ENCODE measurements around the gene VPS13D.
A peak's percentile ranks its signal among the peaks of the same experiment; 100 is the strongest.
"Not testable (repeated sequence)": the region's sequence is repeated elsewhere in the genome, so short reads cannot be mapped to it uniquely, and the experiment has no call there.

VPS13D gene

DNA sequence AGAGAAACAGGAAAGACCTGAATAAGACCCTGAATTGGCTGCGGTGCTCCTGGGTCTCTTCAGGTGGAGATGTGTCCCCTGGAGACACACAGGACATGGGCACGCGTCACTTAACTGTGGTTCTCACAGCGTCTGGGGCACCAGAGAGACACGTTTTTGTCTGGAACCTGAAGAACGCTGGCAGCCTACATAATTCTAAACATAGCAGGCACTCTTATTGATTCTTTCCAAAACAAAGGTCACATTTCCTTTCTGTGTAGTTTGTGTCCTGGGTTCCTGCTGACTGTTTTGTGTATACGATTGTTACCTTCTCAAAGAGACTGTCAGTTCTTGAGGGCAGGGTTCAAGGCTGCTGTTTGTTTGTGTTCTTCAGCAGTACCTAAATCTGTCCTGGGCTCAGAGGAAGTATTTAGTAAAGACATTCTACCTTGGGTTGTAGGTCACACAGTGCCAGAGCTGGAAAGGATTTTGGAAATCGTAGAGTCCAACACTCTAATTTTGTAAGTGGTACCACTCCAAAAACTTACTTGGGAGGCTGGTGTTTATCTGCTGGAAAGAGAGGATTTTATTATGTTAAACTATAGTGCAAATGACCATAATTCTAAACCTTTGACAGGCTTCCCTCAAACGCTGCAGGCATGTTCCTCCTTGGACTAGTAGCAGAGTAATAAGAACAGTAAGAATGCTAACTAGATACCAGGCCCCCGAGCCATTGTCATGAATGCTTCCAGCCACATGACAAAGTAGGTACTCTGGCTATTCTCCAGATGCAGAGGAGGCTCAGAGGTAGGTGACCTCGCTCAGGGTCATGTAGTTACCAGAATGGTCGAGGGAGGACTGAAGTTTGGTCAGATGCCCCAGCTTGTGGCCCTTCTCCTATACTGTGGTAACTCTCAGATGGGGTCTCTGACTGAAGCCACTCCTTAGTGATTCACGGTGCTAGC lies 223.8 kb downstream of the VPS13D start:
- DNase-seq: peak; percentile 12

DNA sequence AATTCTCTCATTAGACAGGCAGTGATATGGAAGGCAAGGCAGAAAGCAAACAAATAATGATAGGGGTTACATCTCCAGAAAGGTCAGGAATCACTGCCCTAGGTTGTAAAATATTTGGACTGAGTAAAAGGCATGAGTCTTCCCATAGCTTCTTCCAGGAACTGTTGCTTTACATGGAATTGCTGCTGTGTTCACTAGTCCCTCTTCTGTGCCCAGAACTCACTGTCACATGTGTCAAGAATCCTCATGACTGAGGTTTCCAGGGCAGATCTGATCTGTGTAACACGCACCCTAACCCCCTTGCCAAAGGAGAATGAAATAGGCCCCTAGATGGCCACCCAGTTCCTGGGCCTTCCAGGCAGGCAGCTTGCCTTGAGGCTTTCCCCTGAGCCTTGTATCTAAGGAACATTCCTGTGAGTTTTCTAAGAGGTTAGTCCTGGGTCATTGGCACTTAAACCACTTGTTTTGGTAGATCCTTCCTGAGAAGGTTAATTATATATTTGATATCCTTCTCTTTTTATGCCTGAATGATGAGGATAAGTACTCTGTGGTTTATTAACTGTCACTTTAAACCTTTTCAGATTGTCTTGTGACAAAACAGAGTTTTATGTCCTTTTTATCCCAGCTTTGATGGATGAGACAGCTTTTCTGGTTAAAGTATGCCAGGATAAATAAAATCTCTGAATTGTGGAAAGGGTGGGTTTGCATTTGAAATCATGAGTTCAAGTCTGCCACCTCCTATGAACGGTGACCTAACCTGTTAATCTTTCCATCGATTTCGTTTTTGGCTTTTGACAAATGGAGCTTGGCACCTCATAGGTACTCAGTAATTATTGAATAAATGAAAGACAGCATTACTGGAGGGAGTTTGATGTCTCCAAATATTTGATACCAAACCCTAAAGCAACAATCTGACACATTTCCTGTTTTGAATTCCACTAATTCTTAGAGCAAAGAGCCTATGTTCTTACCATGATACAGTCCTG lies 224.9 kb downstream of the VPS13D start:
- DNase-seq: no peak

DNA sequence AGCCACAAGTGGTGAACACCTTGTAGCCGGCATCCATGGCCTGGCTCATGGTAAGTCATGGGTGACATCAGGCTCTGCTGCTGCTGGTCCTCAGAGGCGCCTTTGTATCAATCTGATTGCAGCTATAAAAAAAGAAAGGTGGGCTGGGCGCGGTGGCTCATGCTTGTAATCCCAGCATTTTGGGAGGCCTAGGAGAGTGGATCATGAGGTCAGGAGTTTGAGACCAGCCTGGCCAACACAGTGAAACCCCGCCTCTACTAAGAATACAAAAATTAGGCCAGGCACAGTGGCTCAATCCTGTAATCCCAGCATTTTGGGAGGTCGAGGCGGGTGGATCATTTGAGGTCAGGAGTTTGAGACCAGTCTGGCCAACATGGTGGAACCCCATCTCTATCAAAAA lies 226.3 kb downstream of the VPS13D start:
- not testable (repeated sequence) for DNase-seq

DNA sequence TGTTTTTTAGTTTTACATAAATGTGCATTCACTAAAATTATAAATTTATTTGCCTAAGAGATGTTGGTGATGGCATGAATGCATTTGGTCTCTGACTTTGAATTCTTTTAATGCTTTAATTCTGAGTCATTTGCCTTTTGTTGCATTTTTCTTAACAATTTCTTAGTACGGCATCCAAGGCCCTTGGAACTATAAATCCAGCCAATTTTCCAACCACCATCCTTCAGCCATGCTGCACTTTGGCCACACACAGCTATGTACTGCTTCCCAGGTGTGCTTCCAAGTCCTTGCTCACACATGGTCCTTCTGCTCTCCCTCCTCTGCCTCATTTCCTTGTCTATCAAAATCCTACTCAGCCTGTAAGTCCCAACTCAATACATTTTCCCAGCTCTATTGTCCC lies 227.1 kb downstream of the VPS13D start:
- DNase-seq: no peak

DNA sequence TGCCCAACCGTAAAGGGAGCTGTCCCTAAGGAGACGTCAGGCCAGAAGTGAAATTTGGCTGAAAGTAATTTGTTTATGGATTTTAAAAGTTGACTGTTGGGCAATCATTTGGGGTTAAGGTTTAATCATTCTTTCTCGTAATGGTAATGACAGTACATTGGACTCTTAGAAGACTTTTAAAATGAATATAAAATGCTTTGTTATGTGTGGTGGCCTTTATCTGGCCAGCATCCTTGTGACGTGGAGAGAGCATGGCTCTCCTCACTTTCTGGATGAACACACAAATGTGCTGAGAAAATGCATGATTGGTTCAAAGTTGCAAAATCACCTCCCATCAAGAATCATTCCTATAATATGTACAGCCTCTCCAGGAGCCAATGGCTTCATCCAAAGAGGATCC lies 227.9 kb downstream of the VPS13D start:
- DNase-seq: no peak

DNA sequence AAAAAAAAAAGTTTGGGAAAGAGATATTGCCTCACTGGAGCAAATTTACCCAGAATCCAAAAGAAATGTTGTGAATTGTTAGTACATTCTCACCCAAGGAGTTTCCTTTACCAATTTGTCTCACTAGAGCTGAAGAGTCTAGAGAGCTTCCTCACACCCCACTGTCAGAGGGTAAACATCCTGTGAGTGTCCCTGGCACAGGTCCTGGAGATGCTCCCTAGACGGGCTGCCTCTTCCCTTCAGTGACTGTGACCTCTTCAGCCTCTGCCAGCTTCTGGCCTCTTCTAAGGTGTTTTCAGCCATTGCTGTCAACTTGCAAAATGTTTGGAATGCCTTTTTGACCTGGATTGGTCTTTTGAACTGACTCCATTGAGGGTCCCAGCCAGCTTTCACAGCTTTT lies 228.7 kb downstream of the VPS13D start:
- DNase-seq: no peak

DNA sequence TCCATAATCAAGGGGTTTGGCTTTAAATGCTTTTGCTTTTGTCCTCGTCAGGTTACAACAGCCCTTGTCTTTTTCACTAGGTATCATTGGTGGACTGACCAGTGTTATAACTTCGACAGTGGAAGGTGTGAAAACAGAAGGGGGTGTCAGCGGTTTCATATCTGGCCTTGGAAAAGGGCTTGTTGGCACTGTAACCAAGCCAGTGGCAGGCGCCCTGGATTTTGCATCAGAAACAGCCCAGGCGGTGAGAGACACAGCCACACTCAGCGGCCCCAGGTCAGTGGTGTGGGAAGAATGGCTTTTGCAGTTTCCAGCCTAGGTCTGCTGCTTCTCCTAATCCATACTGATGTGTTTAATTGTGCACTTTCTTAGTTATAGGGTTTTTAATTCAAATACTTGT lies 230.3 kb downstream of the VPS13D start:
- DNase-seq: no peak

DNA sequence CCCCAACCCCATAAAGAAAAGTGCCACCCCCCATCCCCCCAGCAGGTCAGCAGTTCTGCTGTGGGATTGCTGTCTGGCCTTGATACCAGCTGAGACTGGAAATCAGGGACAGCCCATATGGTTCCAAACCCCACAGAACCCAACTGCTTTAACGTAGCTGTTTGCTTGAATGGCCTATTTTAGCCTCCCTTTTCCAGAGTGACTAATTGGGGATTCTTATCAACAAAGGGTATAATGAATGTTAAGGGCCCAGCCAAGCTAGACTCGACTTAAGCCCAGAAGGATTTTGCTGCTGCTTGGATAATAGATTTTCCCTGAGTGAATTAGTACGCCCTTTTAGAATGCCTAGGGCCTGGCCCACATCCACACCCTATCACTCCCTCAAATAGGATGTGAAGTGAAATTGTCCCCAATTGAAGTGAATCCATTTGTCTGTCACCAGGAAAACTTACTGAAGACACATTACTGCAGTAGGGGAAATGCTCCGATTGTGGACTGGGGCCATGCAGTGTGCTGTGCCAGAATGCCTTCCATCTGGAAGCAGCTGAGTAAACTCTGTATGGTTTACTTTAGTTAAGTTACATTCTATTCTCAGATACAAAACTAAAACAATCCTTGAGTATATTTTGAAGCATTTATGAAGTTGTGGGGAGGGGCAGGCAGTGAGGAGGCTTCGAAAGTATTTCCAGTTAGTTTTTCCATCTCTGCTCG lies 231.2 kb downstream of the VPS13D start:
- no peak for DNase-seq

DNA sequence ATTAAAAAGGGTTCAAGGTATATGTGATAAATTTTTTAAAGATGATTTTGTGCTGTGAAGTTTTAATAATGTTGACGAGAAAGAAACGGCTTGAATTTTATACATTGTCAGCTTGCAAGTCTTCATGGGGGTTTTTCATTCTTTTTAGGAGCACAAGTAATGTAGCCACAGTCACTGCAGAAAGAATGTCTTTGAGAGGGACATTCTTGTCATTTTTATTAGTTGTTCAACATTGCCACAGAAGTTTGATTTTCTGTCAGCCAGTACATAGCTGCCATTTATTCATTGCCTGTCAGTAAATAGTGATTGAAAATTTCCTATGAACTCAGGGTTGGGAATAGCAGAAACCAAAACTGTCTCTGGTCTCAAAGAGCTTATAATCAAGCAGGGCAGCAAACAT lies 231.9 kb downstream of the VPS13D start:
- no peak for DNase-seq

DNA sequence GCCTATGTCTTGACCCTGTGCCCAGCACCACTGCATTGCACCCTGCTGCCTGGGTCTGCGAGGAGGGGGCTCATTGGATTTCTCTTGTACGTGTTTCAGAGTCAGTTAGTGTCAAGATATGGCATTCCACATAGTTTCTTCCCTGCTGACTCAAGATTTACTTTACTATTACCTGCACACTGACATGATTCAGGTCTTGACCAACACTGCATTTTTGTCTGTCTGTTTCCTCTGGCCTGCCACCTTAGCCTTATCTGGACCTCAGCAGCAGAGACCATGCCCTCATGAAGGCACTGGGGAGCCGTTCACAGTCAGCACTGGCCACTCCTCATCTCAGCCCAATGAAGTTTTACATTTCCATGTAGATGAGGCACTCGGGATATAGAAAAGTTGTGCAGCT lies 232.8 kb downstream of the VPS13D start:
- no peak for DNase-seq

DNA sequence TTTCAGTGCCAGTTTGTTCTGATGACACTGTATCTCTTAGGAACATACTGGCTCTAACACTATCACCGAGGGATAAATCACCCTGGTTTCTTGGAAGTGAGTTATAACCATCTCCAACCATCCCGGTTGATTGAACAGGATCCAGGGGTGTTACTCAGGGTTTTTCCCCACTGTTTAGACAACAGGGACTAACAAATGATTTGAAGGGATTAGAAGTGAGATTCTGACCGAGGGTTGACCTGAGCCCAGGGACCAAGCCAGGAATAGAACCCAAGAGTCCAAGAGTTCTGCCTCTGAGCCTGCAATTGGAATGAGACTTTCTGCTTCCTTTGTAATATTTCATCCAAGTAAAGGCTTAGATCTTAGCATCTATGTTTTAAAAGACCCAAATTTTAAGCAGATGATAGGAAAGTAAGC lies 234.2 kb downstream of the VPS13D start:
- no peak for DNase-seq

DNA sequence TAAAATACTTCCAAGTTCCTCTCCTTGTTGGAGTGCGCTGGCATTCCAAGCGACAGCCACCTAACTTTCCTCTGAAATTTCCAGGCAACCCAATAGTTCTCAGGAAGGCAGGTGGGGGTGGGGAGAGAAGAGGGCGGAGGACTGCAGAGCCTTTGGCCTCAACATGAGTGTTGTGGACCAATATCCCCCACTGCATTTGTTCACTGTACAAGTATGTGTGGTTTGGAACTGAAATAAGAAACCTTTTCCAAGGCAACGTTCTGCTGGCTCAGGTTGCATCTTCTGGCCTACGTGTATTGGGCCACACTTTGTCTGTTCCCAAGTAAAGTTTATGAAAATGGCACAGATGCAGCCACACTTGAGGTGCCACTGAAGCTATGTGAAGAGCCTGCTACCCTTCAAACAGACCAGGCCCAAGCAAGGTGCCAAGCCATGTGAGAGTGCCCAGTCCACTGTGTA lies 234.8 kb downstream of the VPS13D start:
- DNase-seq: no peak

DNA sequence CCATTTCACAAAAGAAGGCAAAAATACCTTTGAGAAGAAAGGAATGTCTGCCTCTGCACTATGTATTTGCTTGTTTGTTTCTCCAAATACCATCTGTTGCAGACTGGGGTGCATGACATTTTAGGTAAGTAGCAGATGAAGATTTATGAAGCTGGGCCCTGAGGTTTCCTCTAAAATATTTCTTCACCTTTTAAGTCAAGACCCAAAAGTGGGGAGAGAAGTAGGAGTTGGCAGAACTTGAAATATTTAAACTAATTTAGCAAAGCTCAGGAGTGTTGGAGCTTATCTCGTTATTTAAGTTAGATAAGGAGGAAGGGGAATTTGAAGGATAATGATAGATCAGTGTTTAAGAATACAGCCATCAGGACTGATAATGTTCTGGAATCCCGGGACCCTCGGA lies 235.3 kb downstream of the VPS13D start:
- no peak for DNase-seq

DNA sequence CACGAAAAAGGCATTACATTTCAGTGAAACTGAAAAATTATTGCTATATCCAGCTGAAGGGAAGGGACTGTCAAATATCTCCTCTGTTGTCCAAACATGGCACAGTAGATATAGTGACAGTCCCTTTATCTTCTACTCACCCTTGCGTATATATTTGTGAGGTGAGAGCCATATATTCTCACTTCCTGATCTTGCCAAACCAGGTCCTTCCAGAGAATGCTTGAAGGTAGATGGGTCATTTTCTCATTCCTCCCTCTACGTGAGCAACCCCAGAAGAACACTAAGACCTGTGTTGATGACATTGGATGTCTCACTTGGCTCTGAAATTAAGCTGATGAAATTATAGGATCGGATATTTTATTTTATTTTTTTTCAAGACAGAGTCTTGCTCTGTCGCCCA lies 237.0 kb downstream of the VPS13D start:
- DNase-seq: no peak

DNA sequence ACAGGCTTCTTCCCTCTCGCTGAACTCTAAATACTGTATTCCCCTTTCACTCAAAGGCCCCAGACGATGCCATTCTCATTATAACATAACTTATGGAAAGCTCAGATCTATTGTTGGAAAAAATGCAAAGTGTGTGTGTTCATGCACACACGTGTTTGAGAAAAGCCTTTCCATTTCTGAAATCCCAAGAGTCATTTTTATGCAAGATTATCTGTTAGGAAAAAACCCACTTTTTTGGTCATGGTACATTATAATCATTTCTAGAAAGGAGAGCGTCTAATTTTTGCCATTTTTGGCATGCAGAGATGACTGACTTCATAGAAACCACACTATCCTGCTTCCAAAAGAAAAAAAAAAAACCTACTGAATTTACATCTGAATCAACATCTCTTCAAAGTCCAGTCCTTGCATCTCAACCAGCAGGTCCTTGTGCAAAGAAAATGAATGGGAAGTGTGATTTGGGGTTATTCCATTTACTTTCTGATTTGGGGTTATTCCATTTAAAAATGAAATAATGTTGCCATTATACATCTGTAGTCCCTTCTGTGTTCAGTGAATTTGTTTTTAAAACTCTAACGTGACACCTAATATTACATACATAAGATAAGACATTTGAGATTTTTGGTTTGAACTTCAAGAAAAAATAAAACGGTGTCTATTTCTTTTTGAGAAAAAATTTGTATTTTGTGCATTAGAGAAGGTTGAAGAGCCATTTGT lies 237.9 kb downstream of the VPS13D start:
- no peak for DNase-seq

DNA sequence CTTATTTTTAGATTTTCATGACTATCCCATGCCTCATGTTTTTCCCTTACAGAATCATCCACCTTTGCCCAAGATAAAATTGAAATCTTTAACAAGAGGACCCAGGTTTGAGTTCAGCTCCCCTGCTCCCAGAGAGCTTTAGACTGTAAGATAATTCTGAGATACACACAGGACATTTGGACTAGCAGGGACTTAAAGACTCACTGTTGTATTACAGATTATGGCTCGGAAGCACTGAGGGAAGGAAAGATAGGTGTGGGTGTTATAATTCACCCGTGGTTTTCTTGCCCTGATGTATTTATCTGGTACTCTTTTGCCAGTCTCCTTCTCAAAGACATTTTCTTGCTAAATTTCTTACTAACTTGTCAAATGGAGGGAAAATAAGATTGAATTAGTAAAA lies 238.5 kb downstream of the VPS13D start:
- no peak for DNase-seq

DNA sequence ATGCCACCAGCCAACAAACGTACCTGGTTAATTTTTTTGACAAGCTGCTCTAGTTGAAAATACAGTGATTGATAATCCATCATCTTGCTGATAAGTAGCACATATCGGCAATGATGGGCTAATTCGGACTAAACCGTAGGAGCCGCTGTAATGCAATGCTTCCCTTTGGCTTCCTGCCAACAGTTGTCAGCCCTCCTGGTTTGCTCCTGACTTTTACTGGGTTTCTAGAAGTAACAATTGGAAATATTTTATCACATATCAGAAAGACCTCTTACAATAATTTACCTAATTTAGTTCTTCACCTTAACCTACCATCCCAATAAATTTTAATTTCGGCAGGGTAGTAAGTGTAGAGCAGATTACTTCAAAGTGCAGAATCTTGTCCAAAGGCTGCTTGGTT lies 239.7 kb downstream of the VPS13D start:
- DNase-seq: no peak

DNA sequence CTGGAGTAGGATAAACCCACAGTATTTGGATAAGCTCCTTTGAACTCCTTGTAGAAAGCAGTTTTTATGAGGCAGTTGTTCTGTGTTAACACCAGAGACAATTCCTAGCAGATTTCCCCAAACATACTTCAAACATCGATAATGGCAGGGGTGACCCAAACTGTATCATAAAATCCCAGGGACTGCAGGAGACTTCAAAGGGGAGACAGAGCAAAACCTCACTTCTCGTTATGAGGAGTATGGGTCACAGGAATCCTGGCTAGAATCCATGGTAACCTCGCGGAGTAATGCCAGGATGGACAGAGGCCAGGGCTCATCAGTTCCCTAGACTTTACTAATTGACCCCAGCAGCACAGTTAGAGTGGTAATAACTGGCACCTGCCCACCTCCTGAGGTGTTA lies 240.2 kb downstream of the VPS13D start:
- DNase-seq: no peak

DNA sequence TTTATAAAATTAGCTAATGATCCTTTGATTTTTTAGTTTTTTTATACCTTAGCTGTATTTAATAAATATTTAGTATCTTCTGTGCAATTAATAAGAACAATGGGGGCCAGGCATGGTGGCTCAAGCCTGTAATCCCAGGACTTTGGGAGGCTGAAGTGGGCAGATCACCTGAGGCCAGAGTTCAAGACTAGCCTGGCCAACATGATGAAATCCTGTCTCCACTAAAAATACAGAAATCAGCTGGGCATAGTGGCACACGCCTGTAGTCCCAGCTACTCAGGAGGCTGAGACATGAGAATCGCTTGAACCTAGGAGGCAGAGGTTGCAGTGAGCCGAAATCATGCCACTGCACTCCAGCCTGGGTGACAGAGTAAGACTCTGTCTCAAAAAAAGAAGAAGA lies 241.1 kb downstream of the VPS13D start:
- DNase-seq: not testable (repeated sequence)

DNA sequence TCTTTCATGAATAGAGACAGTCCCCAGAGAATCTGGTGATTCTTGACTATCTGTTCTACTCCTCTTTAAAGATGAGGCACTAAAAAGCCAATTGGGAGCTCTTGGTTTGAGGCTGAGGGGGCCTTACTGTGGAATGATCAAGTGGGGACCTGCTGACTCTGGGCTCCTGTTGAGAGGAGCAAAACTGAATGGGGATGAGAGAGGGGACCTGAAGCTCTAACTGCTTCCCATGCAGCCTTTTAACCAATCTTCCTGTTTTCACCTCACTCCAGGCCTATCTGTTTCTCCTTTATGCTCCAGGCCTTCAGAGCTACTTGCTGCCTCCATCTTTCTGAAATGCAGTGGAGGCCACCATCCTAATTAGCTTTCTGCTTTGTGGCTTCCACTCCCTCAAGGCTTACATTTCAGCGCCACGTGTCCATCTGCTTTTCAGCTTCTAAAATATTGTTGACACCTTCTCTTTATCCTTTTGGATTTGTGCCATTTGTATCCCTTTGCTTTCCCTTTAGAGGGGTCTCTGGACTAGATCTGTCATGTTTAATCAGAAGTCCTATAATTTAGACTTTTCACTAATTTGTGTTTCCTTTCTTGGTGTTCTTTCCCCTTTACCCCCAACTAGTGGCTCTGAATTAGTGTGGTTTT lies 242.4 kb downstream of the VPS13D start:
- DNase-seq: no peak

DNA sequence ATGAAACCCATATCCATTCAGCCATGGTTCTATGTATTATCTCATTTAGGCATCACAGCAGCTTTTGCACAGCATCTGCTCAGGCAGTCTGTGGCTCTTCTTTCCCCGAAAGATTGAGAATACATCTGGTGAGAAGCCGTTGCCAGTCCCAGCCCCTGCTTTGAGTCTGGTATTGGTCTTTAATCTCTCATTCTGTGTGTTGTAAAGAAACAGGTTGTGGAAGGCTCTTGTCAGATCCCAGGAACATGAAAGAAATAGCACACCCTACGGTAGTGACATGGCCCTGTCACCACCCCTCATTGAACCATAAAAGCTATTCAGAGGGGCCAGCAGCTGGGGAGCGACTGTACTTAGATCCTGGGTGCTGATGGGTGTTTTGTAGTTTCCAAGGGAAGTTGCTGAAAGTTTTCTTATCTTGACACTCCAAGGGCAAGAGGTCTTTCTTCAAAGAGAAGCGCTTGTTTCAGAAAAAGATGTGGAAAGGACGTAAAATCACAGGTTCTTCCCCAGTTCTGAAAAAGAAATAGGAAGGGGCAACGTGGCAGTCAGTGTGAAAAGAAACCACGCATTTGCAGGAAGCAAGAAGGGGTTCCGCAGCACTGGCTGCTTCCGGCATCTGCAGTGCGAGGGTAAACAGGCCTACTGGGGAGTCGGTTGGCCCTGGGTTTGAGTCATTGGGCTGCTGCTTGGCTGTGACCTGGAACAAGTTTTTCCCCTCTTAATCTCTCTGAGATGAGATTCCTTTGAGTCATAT lies 243.1 kb downstream of the VPS13D start:
- peak; percentile 45 for DNase-seq

Data from central memory CD4-positive, alpha-beta T cell (primary cell).